Measurements from ENCODE around the gene KIR2DL3. TPM values are rescaled to one million over a fixed set of nuclear protein-coding genes. Genes with fewer than 3 reads are reported as not detected.
"Not testable (repeated sequence)": the region's sequence is repeated elsewhere in the genome, so short reads cannot be mapped to it uniquely, and the experiment has no call there.

Gene KIR2DL3
- total RNA-seq, 1 donor from 2014 or later, result not detected

DNA sequence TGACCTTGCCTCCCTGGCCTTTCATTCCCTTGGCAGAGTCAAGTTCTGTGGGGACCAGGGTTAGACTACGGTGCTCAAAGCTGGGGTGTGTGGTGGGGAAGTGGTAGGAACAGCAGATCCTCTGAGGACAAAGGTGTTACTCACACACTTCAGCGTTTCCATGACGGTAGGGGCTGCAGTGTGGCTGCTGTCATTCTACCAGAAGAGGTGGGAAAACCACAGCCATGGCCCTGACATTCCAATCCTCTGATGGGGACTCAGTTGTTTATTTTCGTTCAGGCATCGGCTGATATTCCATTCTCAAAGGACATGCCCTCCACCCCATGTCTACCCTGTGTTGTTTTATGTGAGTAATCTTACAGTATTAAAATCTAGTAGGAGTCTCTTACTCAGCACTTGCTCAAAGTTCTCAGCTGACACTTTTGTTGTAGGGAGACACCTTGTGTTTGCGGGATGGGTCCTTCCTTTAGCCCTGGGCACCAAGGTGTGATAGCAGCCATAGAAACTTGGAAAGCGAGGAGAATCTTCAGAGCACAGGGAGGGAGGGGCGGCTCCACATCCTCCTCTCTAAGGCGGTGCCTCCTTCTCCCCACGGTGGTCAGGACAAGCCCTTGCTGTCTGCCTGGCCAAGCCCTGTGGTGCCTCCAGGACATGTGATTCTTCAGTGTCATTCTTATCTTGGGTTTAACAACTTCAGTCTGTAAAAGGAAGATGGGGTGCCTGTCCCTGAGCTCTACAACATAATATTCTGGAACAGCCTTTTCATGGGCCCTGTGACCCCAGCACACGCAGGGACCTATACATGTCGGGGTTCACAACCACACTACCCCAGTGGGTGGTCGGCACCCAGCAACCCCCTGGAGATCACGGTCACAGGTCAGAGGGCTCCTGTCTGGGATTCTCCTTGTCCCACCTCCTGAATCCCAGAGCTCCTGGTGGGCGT, 33.0 kb downstream of the KIR2DL3 start:
- H3K4me3 ChIP-seq (ENCODE audit: low read depth, low read length); H3K36me3 ChIP-seq (ENCODE audit: control insufficient read depth, insufficient read depth, low read length); H3K27me3 ChIP-seq (ENCODE audit: control insufficient read depth, insufficient read depth, low read length): not testable (repeated sequence)
- peak; percentile 7 for DNase-seq (ENCODE audit: low read depth)

DNA sequence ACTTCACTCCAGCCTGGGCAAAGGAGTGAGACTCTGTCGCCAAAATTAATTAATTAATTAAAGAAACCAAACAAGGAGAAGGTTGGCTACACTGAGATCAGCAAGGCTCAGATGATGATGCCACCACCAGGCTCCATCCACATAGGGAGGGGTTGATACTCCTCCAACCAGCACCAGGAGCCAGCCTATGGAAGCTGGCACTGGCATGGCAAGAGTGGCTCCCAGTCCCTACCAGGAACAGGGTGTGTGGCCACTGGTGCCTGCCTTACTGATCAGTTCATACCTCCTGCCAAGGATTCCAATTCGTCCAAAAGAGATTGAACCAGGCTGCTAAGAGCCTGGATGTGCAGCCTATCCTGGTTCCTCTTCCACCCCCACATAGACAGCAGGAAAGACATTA, 34.4 kb downstream of the KIR2DL3 start:
- not testable (repeated sequence) for H3K27me3 ChIP-seq (ENCODE audit: control insufficient read depth, insufficient read depth, low read length); H3K36me3 ChIP-seq (ENCODE audit: control insufficient read depth, insufficient read depth, low read length); DNase-seq (ENCODE audit: low read depth); H3K4me3 ChIP-seq (ENCODE audit: low read depth, low read length)

DNA sequence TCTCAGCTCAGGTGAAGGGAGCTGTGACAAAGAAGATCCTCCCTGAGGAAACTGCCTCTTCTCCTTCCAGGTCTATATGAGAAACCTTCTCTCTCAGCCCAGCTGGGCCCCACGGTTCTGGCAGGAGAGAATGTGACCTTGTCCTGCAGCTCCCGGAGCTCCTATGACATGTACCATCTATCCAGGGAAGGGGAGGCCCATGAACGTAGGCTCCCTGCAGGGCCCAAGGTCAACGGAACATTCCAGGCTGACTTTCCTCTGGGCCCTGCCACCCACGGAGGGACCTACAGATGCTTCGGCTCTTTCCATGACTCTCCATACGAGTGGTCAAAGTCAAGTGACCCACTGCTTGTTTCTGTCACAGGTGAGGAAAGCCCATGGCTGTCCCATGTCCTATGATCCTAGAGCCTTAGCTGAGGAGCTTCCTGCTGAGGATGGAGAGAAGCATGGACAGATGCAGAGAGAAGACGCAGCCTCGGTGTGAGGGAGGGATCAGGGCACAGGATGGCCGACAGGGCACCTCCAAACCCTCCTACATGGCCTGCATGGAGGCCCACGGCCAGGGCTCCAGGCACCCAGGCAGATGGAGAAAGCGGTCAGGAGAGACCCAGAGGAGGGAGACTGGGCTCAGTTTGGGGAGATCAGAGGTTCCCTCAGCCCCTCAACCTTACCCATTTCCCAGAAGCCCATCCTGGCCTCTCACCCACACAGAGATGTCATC, 36.9 kb downstream of the KIR2DL3 start:
- not testable (repeated sequence) for DNase-seq (ENCODE audit: low read depth); H3K4me3 ChIP-seq (ENCODE audit: low read depth, low read length); H3K36me3 ChIP-seq (ENCODE audit: control insufficient read depth, insufficient read depth, low read length); H3K27me3 ChIP-seq (ENCODE audit: control insufficient read depth, insufficient read depth, low read length)

DNA sequence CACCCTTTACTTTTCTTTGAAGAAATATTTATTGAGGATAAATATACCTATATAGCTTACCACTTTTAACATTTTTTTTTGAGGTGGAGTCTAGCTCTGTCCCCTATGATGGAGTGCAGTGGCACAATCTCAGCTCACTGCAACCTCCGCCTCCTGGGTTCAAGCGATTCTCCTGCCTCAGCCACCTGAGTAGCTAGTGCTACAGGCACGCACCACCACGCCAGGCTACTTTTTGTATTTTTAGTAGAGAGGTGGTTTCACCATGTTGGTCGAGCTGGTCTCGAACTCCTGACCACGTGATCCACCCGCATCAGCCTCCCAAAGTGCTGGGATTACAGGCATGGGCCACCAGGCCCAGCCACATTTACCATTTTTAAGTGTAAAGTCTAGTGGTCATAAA, 37.5 kb downstream of the KIR2DL3 start:
- H3K27me3 ChIP-seq (ENCODE audit: control insufficient read depth, insufficient read depth, low read length); H3K36me3 ChIP-seq (ENCODE audit: control insufficient read depth, insufficient read depth, low read length); H3K4me3 ChIP-seq (ENCODE audit: low read depth, low read length); DNase-seq (ENCODE audit: low read depth): not testable (repeated sequence)

- not testable (repeated sequence) for H3K4me3 ChIP-seq (ENCODE audit: low read depth, low read length); DNase-seq (ENCODE audit: low read depth); H3K27me3 ChIP-seq (ENCODE audit: control insufficient read depth, insufficient read depth, low read length); H3K36me3 ChIP-seq (ENCODE audit: control insufficient read depth, insufficient read depth, low read length)
These were observed 39.5 kb downstream of the KIR2DL3 start for GRCh38 chr19:54777851-54778250.

DNA sequence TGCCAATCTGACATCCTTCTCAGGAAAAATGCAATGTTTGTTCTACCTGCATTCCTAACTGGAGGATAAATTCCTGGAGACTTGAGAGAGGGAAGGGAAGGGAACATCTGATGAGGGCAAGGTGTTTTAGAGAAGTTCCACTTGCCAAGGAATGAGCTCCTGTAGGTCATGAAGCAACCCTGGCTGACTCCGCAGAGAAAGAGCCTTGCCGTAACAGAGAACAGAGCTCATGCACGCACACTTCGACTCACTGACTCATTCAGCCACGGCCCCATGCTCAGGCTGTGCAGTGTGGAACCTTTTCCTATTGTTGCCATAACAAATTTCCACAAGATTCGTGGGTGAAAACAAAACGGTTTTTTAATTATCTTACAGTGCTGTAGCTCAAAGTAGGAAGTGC, 40.6 kb downstream of the KIR2DL3 start:
- not testable (repeated sequence) for H3K36me3 ChIP-seq (ENCODE audit: control insufficient read depth, insufficient read depth, low read length); DNase-seq (ENCODE audit: low read depth); H3K27me3 ChIP-seq (ENCODE audit: control insufficient read depth, insufficient read depth, low read length)

DNA sequence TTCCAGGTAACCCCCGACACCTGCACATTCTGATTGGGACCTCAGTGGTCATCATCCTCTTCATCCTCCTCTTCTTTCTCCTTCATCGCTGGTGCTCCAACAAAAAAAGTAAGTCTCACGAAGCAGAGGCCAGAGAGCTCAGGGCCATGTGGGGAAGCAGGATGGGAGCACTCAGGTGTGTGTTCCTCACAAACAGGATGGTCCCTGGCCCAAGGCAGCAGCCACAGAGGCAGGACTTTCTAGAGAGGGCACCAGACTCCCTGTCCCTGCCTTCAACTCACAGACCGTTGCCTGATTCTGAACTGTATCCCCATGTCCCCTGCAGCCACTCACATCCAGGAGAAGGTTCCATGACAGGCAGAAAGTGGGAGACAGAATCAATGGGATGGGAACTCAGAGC, 44.6 kb downstream of the KIR2DL3 start:
- not testable (repeated sequence) for DNase-seq (ENCODE audit: low read depth); H3K27me3 ChIP-seq (ENCODE audit: control insufficient read depth, insufficient read depth, low read length)

More for the DNA sequence above, 40.6 kb downstream of the KIR2DL3 start:
- not testable (repeated sequence) for H3K4me3 ChIP-seq (ENCODE audit: low read depth, low read length)

GRCh38 chr19:54786091-54786723, 47.9 kb downstream of the KIR2DL3 start:
- not testable (repeated sequence) for DNase-seq (ENCODE audit: low read depth); H3K27me3 ChIP-seq (ENCODE audit: control insufficient read depth, insufficient read depth, low read length); H3K36me3 ChIP-seq (ENCODE audit: control insufficient read depth, insufficient read depth, low read length); H3K4me3 ChIP-seq (ENCODE audit: low read depth, low read length)

More for the DNA sequence above, 44.6 kb downstream of the KIR2DL3 start:
- H3K36me3 ChIP-seq (ENCODE audit: control insufficient read depth, insufficient read depth, low read length); H3K4me3 ChIP-seq (ENCODE audit: low read depth, low read length): not testable (repeated sequence)

DNA sequence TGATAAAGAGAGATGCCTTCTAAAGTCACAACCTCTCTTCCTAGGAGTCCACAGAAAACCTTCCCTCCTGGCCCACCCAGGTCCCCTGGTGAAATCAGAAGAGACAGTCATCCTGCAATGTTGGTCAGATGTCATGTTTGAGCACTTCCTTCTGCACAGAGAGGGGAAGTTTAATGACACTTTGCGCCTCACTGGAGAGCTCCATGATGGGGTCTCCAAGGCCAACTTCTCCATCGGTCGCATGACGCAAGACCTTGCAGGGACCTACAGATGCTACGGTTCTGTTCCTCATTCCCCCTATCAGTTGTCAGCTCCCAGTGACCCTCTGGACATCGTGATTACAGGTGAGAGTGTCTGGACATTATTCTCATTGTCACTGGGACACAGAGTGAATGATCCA, 49.8 kb downstream of the KIR2DL3 start:
- not testable (repeated sequence) for DNase-seq (ENCODE audit: low read depth)

DNA sequence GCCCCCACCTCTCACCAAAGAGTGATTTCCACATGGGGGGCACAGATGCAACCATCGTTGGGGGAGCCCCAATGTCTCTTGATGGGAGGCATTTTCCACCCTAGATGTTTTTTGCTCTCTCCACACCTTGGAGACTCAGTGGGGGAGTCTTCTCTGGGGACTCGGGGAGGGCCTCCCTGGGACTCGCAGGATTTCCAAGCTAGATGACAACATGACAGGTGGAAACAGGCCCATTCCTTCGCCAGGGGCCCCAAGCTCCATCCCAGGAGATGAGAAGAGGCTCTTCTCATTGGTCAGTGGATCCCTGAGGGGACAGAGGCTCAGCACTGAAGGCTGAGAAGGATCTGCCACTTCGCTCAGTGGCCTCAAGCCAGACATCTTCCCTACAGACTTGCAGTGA, 52.4 kb downstream of the KIR2DL3 start:
- no peak for DNase-seq (ENCODE audit: low read depth)
- Histone ChIP-seq H3K27me3 (ENCODE audit: control insufficient read depth, insufficient read depth, low read length) (no peaks in the 10 kb centered on the region), H3K36me3 (ENCODE audit: control insufficient read depth, insufficient read depth, low read length) (no peaks in the 10 kb centered on the region), H3K4me3 (ENCODE audit: low read depth, low read length) (no peak overlapping the region)
- TF ChIP-seq CTCF (IDR thresholded peaks at IDR 0.05; ENCODE audit: insufficient read depth, low read length, poor library complexity, severe bottlenecking), result no peak

More for the DNA sequence above, 49.8 kb downstream of the KIR2DL3 start:
- H3K27me3 ChIP-seq (ENCODE audit: control insufficient read depth, insufficient read depth, low read length); H3K36me3 ChIP-seq (ENCODE audit: control insufficient read depth, insufficient read depth, low read length); H3K4me3 ChIP-seq (ENCODE audit: low read depth, low read length): not testable (repeated sequence)

All from kidney epithelial cell (primary cell).